ENCODE results near the gene IPCEF1. TPM values are rescaled to one million over a fixed set of nuclear protein-coding genes. Genes with fewer than 3 reads are reported as not detected.

The IPCEF1 gene
- total and polyA plus RNA-seq, 2 of the 4 experiments (the other 2 are of a cell fraction), result under 0.01 to 0.03 TPM

GRCh38 chr6:154325142-154325541, 31.5 kb downstream of the IPCEF1 start:
- Histone ChIP-seq H2AK5ac (ENCODE audit: low read depth, low read length) (no peak overlapping the region), H2BK120ac (ENCODE audit: low read depth, low read length) (no peak overlapping the region), H3K4me1 (ENCODE audit: control insufficient read depth, insufficient read depth, low read length) (no peaks in the 10 kb centered on the region), H4K20me1 (ENCODE audit: insufficient read depth, low read length) (no peaks in the 10 kb centered on the region), H3K18ac (ENCODE audit: low read depth, low read length) (no peak overlapping the region), H4K91ac (ENCODE audit: insufficient read depth, low read depth, low read length) (no peak overlapping the region), H2AFZ (replicated peaks; ENCODE audit: low read length, poor library complexity) (no peak overlapping the region), H2BK5ac (ENCODE audit: low read depth, low read length, poor library complexity, severe bottlenecking) (no peak overlapping the region), H3K79me1 (ENCODE audit: low read depth in 1 of 2, low read length in 2 of 2) (no peaks in the 10 kb centered on the region), H2BK15ac (ENCODE audit: low read depth, low read length) (no peak overlapping the region), H3K27ac (ENCODE audit: insufficient read depth, low read length) (no peak overlapping the region), H3K4me2 (ENCODE audit: low read depth, low read length) (no peak overlapping the region), H3K56ac (ENCODE audit: extremely low read depth, insufficient read depth, low read length) (no peak overlapping the region), H3K23ac (ENCODE audit: low read depth, low read length) (no peak overlapping the region), H3K9ac (ENCODE audit: low read depth, low read length) (no peak overlapping the region), H3K4me3 (ENCODE audit: insufficient read depth, low read depth, low read length) (no peak overlapping the region), H4K5ac (ENCODE audit: low read depth, low read length) (no peak overlapping the region), H3K9me1 (ENCODE audit: insufficient read depth, low read length) (no peaks in the 10 kb centered on the region), H3K4ac (ENCODE audit: low read depth, low read length) (no peak overlapping the region), H4K8ac (ENCODE audit: low read depth in 2 of 2, low read length in 2 of 2) (no peak overlapping the region), H3K9me3 (ENCODE audit: control insufficient read depth, insufficient read depth, low read length) (no peaks in the 10 kb centered on the region), H3K14ac (replicated peaks; ENCODE audit: low read depth, low read length) (no peak overlapping the region), H2BK20ac (ENCODE audit: low read depth, low read length) (no peak overlapping the region), H3K36me3 (ENCODE audit: control insufficient read depth, insufficient read depth, low read length) (no peaks in the 10 kb centered on the region), H3K27me3 (ENCODE audit: control insufficient read depth, insufficient read depth, low read length) (no peaks in the 10 kb centered on the region), H2AK9ac (replicated peaks; ENCODE audit: low read depth, low read length, poor library complexity) (no peak overlapping the region)
- POLR2A ChIA-PET (ENCODE audit: unreplicated experiment), result no interaction called here
- in situ Hi-C loops (cut with MboI; ENCODE audit: low sequenced_read_pairs) (no loop called here), intact Hi-C loops (cut with micrococcal nuclease) (no loop called here), dilution Hi-C loops (cut with HindIII; ENCODE audit: low sequenced_read_pairs, unreplicated experiment) (no loop called here)
- no peak for DNase-seq
- no TSS peak for BruUV-seq (replicated peaks)
- ATAC-seq (ENCODE audit: low read depth), result no peak
- no peak for TF ChIP-seq CHD1 (IDR thresholded peaks at IDR 0.05; ENCODE audit: low read depth, low read length)
- TF ChIP-seq SMC3 (IDR thresholded peaks at IDR 0.05; ENCODE audit: low read depth, low read length), result no peak
- no peak for TF ChIP-seq RFX5 (IDR thresholded peaks at IDR 0.05; ENCODE audit: low read depth, low read length)
- TF ChIP-seq POLR2A (IDR thresholded peaks at IDR 0.05; ENCODE audit: low read depth, low read length), result no peak
- TF ChIP-seq CTCF (conservative IDR thresholded peaks at IDR 0.05; ENCODE audit: low read depth, low read length), result no peak
- TF ChIP-seq RAD21 (IDR thresholded peaks at IDR 0.05; ENCODE audit: low read length), result no peak
- no peak for TF ChIP-seq BHLHE40 (IDR thresholded peaks at IDR 0.05; ENCODE audit: low read depth, low read length)
- TF ChIP-seq ELK1 (IDR thresholded peaks at IDR 0.05; ENCODE audit: borderline replicate concordance, low read depth, low read length), result no peak
- no peak for TF ChIP-seq MAFK (IDR thresholded peaks at IDR 0.05; ENCODE audit: low read depth, low read length)
- TF ChIP-seq FOS (IDR thresholded peaks at IDR 0.05; ENCODE audit: low read depth, low read length), result no peak
- no peak for TF ChIP-seq NFE2L2 (IDR thresholded peaks at IDR 0.05; ENCODE audit: low read depth, low read length)
- no peak for TF ChIP-seq CEBPB (IDR thresholded peaks at IDR 0.05; ENCODE audit: low read depth, low read length)
- CTCF ChIA-PET, result no interaction called here
